HG02798 (cell line): ENCODE data around the gene EDNRA.

Experiments
- ATAC-seq: cut with Tn5 transposase; IDR thresholded peaks from one replicate; pipeline ENCODE4 v1.9.1; 2021; ENCODE audit warnings: mild to moderate bottlenecking; ENCODE audit not compliant: unreplicated experiment, poor library complexity

Gene EDNRA

GRCh38 chr4:147535124-147535523 is 54.2 kb downstream of the EDNRA start:
- no peak for ATAC-seq

GRCh38 chr4:147538711-147539110 is 57.8 kb downstream of the EDNRA start:
- no peak for ATAC-seq

GRCh38 chr4:147539959-147540358 is 59.1 kb downstream of the EDNRA start:
- no peak for ATAC-seq

GRCh38 chr4:147542229-147542990 is 61.5 kb downstream of the EDNRA start:
- ATAC-seq: no peak

- no peak for ATAC-seq
Observed at GRCh38 chr4:147543034-147543433, 62.1 kb downstream of the EDNRA start.

GRCh38 chr4:147546349-147546748 is 65.5 kb downstream of the EDNRA start:
- no peak for ATAC-seq

GRCh38 chr4:147547314-147548056 is 66.6 kb downstream of the EDNRA start:
- ATAC-seq: no peak

- ATAC-seq: no peak
Observed at GRCh38 chr4:147548256-147548655, 67.4 kb downstream of the EDNRA start.

- peak; percentile 73 for ATAC-seq
Observed at GRCh38 chr4:147550626-147551246, 69.8 kb downstream of the EDNRA start.

- no peak for ATAC-seq
Observed at GRCh38 chr4:147560625-147561024, 79.7 kb downstream of the EDNRA start.

GRCh38 chr4:147566762-147567161 is 85.9 kb downstream of the EDNRA start:
- no peak for ATAC-seq

- ATAC-seq: no peak
Observed at GRCh38 chr4:147567276-147567675, 86.4 kb downstream of the EDNRA start.

- no peak for ATAC-seq
Observed at GRCh38 chr4:147570616-147571015, 89.7 kb downstream of the EDNRA start.

- no peak for ATAC-seq
Observed at GRCh38 chr4:147571036-147571770, 90.3 kb downstream of the EDNRA start.

GRCh38 chr4:147576084-147576483 is 95.2 kb downstream of the EDNRA start:
- no peak for ATAC-seq

- ATAC-seq: peak; percentile 36
Observed at GRCh38 chr4:147578051-147578476, 97.2 kb downstream of the EDNRA start.

GRCh38 chr4:147578593-147578992 is 97.7 kb downstream of the EDNRA start:
- ATAC-seq: no peak

- no peak for ATAC-seq
Observed at GRCh38 chr4:147580396-147580795, 99.5 kb downstream of the EDNRA start.

- ATAC-seq: no peak
Observed at GRCh38 chr4:147581606-147582350, 100.9 kb downstream of the EDNRA start.
